Keratinocyte (primary cell): ENCODE data around the gene ILK. TPM values are rescaled to one million over a fixed set of nuclear protein-coding genes. Genes with fewer than 3 reads are reported as not detected.

Experiments used
- DNase-seq: peaks from one replicate; pipeline ENCODE4 v3.0.0-alpha.2; 2011; ENCODE audit warnings: low read depth, missing footprints, low spot score
- FAIRE-seq: peaks from 2 replicates; lab custom pipeline; 2011; peaks lifted over from hg19 to GRCh38; lab: Jason Lieb, UNC
- H2AFZ ChIP-seq: 2 replicates; pipeline ENCODE4 v1.6.0; 2012; ENCODE audit warnings: low read length, control low read depth, inconsistent platforms; ENCODE audit not compliant: control insufficient read depth
- H3K27ac ChIP-seq: 2 replicates; pipeline ENCODE4 v1.5.1; 2011; ENCODE audit warnings: low read length; ENCODE audit not compliant: control insufficient read depth, insufficient read depth
- H3K27me3 ChIP-seq: 3 replicates; pipeline ENCODE4 v1.6.0; 2011; ENCODE audit warnings: low read length; ENCODE audit not compliant: control insufficient read depth, insufficient read depth; ENCODE audit errors: extremely low read depth
- H3K36me3 ChIP-seq, 2 experiments: 2 replicates in 1 of 2; 3 replicates in 1 of 2; pipeline ENCODE4 v1.5.1; 2011; ENCODE audit warnings: low read length in 2 of 2, mild to moderate bottlenecking in 1 of 2; ENCODE audit not compliant: control insufficient read depth in 2 of 2, insufficient read depth in 2 of 2; ENCODE audit errors: extremely low read depth in 1 of 2
- H3K4me1 ChIP-seq: 3 replicates; pipeline ENCODE4 v1.5.1; 2011; ENCODE audit warnings: low read length; ENCODE audit not compliant: control insufficient read depth, insufficient read depth; ENCODE audit errors: extremely low read depth
- H3K4me2 ChIP-seq: 3 replicates; pipeline ENCODE4 v1.6.0; 2011; ENCODE audit warnings: low read depth, low read length; ENCODE audit not compliant: control insufficient read depth, insufficient read depth; ENCODE audit errors: extremely low read depth
- H3K4me3 ChIP-seq, 3 experiments: fragments of 200-600 bp in 1 of 3; sonication (generic) in 1 of 3; 2 replicates in 2 of 3; 3 replicates in 1 of 3; pipeline ENCODE4 v1.5.1; 2011 to 2016; ENCODE audit warnings: low read length in 3 of 3, mild to moderate bottlenecking in 3 of 3, control low read depth in 2 of 3, inconsistent platforms in 1 of 3, low read depth in 1 of 3, mixed read lengths in 1 of 3, mixed run types in 1 of 3, moderate library complexity in 1 of 3; ENCODE audit not compliant: control insufficient read depth in 2 of 3, insufficient read depth in 2 of 3; ENCODE audit errors: extremely low read depth in 1 of 3
- H3K79me2 ChIP-seq: 2 replicates; pipeline ENCODE4 v1.6.0; 2012; ENCODE audit warnings: low read length; ENCODE audit not compliant: control insufficient read depth, insufficient read depth
- H3K9ac ChIP-seq: 3 replicates; pipeline ENCODE4 v1.6.0; 2011; ENCODE audit warnings: low read length; ENCODE audit not compliant: control insufficient read depth, insufficient read depth; ENCODE audit errors: extremely low read depth
- H3K9me1 ChIP-seq: 3 replicates; pipeline ENCODE4 v1.6.0; 2011; ENCODE audit warnings: low read length; ENCODE audit not compliant: control insufficient read depth, insufficient read depth; ENCODE audit errors: extremely low read depth
- H3K9me3 ChIP-seq: 2 replicates; pipeline ENCODE4 v1.5.1; 2012; ENCODE audit warnings: low read depth, low read length; ENCODE audit not compliant: control insufficient read depth
- H4K20me1 ChIP-seq: 3 replicates; pipeline ENCODE4 v1.6.0; 2011; ENCODE audit warnings: low read length; ENCODE audit not compliant: control insufficient read depth, insufficient read depth; ENCODE audit errors: extremely low read depth
- CTCF ChIP-seq, 3 experiments: IDR thresholded peaks in 1 of 3; conservative IDR thresholded peaks in 1 of 3; optimal IDR thresholded peaks in 1 of 3; 2 replicates in 2 of 3; 3 replicates in 1 of 3; pipeline versions ENCODE3 to v1.5.1; 2011; ENCODE audit warnings: low read length in 3 of 3, mild to moderate bottlenecking in 3 of 3, moderate library complexity in 2 of 3, control low read depth in 1 of 3, inconsistent platforms in 1 of 3; ENCODE audit not compliant: insufficient read depth in 2 of 3; ENCODE audit errors: extremely low read depth in 1 of 3
- EZH2 ChIP-seq: IDR thresholded peaks from one replicate; pipeline ENCODE4 v1.6.1; 2012; ENCODE audit warnings: inconsistent platforms, mild to moderate bottlenecking, low read length, moderate library complexity
- dilution Hi-C: fragments of 300-500 bp; cut with MboI; formaldehyde crosslinking; loops from one replicate; pipeline ENCODE4 v1.7.0; 2020; ENCODE audit warnings: low sequenced_read_pairs; ENCODE audit not compliant: extremely low pct_ligation_motif_present
- polyA plus RNA-seq, 5 experiments: library from polyadenylated mRNA; depleted of rRNA in 3 of 5; stranded (reverse) in 3 of 5; stranded (forward) in 1 of 5; unstranded in 1 of 5; fragments of >200 nt; gene quantifications; 1 replicate in 1 of 5; 2 replicates in 3 of 5; 3 replicates in 1 of 5; pipeline versions ENCODE4 v1.2.1 to v1.2.3, GENCODE V29; 2011 to 2012; ENCODE audit warnings: missing spikeins in 2 of 5, low read depth in 1 of 5, low replicate concordance in 1 of 5

The ILK gene
- polyA plus RNA-seq, 1 donor (not counting 4 experiments of a cell fraction or from before 2014, with no cell fraction given): 117 TPM

- Histone ChIP-seq H3K4me3 (peak within 1 kb of the TSS; percentile 80 to 97 (median 82)), H3K27me3 (no peaks in the 10 kb centered on the region), H3K36me3 (peaks cover 22 to 23% of the 10 kb centered on the region in 2 experiments), H3K9ac (peak within 1 kb of the TSS; percentile 87), H2AFZ (peak within 1 kb of the TSS; percentile 56), H3K9me3 (no peaks in the 10 kb centered on the region), H3K9me1 (no peaks in the 10 kb centered on the region), H3K4me1 (peaks cover 12% of the 10 kb centered on the region), H3K79me2 (peaks cover 4% of the 10 kb centered on the region), H4K20me1 (no peaks in the 10 kb centered on the region), H3K4me2 (peak within 1 kb of the TSS; percentile 94), H3K27ac (peak within 1 kb of the TSS; percentile 85)
- FAIRE-seq (peak; percentile 97), DNase-seq (peak; percentile 74)
- peak in 1 of 3 experiments; percentile 3 for TF ChIP-seq CTCF (optimal IDR thresholded peaks at IDR 0.05 in 1 of 3, IDR thresholded peaks at IDR 0.05 in 1 of 3, conservative IDR thresholded peaks at IDR 0.05 in 1 of 3; ENCODE audit: extremely low read depth in 1 of 3, insufficient read depth in 2 of 3, low read length in 3 of 3)
- TF ChIP-seq EZH2: no peak
- dilution Hi-C loops: no loop called here
Observed at GRCh38 chr11:6619004-6619745, 15.6 kb downstream of the ILK start, which contains the start of gene TPP1. Gene TPP1 (minus strand): TSS chr11:6619422. CDS start chr11:6619400, 22 bp downstream.

- H3K4me2 ChIP-seq: no peak overlapping the region
- H3K27ac ChIP-seq: no peak overlapping the region
- H3K27me3 ChIP-seq: no peaks in the 10 kb centered on the region
- no peaks in the 10 kb centered on the region for H3K9me1 ChIP-seq
- H2AFZ ChIP-seq: no peak overlapping the region
- peaks cover 12 to 13% of the 10 kb centered on the region in 2 experiments for H3K36me3 ChIP-seq
- H3K4me1 ChIP-seq: peaks cover 12% of the 10 kb centered on the region
- TF ChIP-seq EZH2: no peak
- TF ChIP-seq CTCF (optimal IDR thresholded peaks at IDR 0.05 in 1 of 3, IDR thresholded peaks at IDR 0.05 in 1 of 3, conservative IDR thresholded peaks at IDR 0.05 in 1 of 3; ENCODE audit: extremely low read depth in 1 of 3, insufficient read depth in 2 of 3, low read length in 3 of 3): no peak
- H3K4me3 ChIP-seq: no peak overlapping the region
- dilution Hi-C loops: no loop called here
- no peak for FAIRE-seq
- H4K20me1 ChIP-seq: no peaks in the 10 kb centered on the region
- no peak overlapping the region for H3K9ac ChIP-seq
- no peak for DNase-seq
- no peaks in the 10 kb centered on the region for H3K9me3 ChIP-seq
- peaks cover 4% of the 10 kb centered on the region for H3K79me2 ChIP-seq
Observed at GRCh38 chr11:6620636-6621035, 17.1 kb downstream of the ILK start.
